Jurkat, Clone E6-1 (cell line): ENCODE data around the gene LRRC8C.

Source experiments
- DNase-seq: peaks from one replicate; pipeline ENCODE4 v3.0.0-alpha.2; 2011; ENCODE audit warnings: low read depth, low spot score
- H3K4me3 ChIP-seq: 2 replicates; pipeline ENCODE4 v1.5.1; 2011; ENCODE audit warnings: mild to moderate bottlenecking, low read length, control low read depth, moderate library complexity

The LRRC8C gene

DNA sequence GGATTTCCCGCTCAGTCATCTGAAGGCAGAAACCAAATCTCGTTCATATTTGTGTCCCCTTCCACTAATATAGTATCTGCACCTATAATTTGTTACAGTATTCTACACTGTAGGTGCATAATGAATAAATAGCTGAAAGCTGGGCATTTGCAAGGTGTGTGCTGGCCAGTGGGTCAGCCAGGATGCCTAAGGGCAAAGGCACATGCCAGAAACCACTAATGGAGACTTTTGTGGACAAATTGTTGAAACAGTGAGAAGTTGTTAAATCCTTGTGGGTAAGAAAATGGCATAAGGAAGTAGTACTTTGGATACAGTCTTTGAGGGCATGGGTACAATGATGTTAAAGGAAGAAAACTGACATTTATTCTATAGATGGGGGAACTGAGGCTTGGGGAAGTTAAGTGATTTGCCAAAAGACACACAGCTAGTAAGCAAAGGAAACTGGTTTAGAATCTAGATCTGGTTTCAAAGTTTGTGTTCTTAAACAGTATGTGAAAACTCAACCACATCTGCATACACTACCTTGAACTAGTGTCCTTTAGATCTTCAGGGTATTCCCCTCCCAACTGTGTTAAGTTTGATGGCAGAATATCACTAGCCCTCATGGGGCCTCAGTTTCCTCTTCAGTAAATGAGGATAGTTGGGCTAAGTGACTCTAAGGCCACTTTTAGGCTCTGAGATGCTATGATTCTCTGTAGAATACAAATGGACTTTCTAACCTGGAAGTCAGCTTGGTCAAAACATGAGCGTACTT, 26.5 kb upstream of the LRRC8C start:
- H3K4me3 ChIP-seq: no peak overlapping the region
- no peak for DNase-seq

GRCh38 chr1:89607156-89607555, 25.8 kb upstream of the LRRC8C start:
- H3K4me3 ChIP-seq: no peak overlapping the region
- no peak for DNase-seq

DNA sequence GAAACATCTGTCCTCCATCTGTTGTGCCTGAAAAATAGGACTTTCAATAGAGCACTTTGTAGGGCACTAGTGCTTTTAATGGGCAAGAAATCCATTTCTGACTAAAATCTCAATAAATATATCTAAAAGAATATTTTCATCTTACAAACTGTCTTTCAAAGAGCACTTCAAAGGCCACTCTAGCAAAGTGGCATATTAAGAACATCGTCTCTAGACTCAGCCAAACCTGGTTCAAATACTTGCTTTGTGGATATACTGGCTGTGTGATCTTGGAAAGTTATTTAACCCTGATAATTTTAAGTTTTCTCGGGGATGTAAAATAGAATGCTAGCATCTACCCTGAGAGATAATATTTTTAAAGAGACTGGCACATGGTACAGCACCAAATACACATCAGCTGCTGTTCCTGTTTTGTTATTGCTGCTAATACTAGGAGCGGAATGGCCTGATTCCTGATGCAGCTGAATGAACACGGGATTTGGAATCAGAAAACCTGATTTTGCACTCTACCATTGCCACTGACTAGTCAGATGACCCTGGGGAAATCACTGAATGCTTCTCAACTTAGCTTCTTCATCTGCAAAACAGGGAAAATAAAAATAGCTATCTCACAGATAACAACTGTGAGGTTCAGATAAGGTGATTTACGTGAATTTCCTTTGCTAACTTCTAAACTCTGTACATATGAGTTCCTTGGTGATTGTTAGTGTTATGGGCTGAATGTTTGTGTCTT, 25.2 kb upstream of the LRRC8C start:
- H3K4me3 ChIP-seq: no peak overlapping the region
- DNase-seq: no peak

DNA sequence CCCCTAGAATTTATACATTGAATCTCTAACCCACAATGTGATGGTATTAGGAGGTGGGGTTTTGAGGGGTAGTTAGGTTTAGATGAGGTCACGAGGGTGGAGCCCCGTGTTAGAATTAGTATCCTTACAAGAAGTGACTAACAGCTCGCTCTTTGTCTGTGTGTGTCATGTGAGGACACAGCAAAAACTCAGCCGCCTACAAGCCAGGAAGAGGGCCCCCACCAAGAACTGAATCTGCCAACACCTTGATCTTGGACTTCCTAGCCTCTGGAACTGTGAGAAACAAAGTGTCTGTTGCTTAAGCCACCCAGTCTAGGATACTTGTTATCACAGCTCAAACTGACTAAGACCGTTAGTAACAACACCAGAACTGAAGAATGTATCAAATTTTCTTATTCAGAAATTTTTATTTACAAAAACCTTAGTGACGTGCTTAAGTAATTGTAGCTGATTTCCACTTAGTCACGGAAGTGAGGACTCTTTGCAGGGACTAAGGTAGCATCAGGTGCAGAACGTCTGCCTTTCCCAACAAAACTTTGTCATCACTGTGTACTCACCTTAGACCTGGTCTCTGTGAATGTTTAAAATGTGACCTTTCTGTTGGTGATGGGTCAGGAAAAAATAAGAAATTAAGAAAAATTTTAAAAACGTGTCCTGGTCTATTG, 24.5 kb upstream of the LRRC8C start:
- no peak overlapping the region for H3K4me3 ChIP-seq
- DNase-seq: no peak

- H3K4me3 ChIP-seq: no peak overlapping the region
- DNase-seq: no peak
These were observed 23.8 kb upstream of the LRRC8C start for GRCh38 chr1:89608984-89609725.

DNA sequence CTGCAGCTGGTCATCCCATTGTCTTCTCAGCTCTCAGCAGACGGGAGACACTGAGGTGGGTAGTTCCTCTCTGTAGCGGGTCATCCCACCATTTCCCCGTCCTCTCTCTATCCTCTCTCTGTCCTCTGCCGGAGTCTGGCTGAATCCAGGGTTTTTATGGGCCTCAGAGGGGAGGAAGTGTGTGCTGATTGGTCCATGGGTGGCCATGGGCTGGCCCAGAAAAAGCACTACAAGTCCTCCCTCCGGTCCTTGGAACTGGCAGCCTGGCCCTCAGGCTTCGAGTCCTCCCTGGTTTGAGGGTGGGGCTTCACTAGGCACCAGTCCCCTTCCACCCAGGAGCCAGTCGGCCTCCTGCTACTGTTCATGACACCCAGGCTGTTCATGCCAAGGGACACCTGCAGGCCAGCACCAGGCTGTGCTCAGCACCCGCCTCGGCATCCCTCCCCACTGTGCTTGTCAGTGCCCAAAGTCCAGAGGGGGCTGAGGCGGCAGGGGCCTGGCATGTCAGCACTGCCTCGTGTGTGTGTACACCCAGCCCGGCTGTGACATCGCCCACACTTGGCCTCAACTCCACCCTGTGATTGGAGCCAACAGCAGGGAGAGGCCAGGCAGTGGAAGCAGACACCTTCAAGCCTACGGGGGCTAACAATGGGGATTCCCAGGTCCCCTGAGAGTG, 23.0 kb upstream of the LRRC8C start:
- no peak for DNase-seq
- no peak overlapping the region for H3K4me3 ChIP-seq

DNA sequence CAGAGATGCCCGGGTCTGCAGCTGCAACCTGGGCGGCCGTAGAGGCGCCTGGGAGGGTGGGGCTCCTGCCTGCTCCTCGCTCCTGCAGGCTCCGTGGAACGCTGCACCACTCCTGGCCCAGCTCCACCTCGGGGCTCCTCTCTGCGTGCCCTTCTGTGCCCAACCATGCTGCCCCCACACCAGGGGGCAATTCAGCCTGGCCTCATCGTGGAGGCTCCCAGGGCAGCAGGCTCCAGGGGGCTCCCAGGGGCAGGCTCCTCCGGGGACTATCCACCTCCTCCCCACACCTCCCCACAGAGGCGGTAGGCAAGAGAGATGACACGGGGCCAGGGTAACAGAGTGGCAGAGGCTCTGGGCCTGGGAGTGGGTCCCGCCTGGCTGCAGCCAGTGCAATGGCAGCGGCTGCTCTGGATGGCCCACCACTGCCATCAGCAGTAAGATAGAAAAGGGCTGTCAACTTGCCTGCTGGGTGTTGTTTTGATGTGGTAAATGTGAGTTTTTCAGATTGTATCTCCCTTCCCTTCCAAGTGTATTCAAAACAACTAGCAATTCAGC, 22.4 kb upstream of the LRRC8C start:
- DNase-seq: peak; percentile 76
- no peak overlapping the region for H3K4me3 ChIP-seq

GRCh38 chr1:89611721-89612120, 21.2 kb upstream of the LRRC8C start:
- H3K4me3 ChIP-seq: no peak overlapping the region
- peak; percentile 36 for DNase-seq

DNA sequence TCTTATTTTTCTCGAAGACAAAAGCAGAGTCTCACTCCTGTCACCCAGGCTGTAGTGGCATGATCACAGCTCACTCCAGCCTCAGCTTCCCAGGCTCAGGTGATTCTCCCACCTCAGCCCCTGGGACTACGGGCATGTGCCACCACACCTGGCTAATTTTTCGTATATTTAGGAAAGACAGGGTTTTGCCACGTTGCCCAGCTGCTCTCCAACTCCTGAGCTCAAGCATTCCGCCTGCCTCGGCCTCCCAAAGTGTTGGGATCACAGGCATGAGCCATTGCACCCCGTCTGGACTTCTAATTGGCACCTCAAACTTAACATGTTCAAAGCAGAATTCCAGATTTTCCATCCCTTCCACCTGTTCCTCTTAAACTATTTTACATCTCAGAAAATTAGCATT, 19.0 kb upstream of the LRRC8C start:
- DNase-seq: no peak
- H3K4me3 ChIP-seq: no peak overlapping the region

- no peak overlapping the region for H3K4me3 ChIP-seq
- no peak for DNase-seq
These were observed 17.0 kb upstream of the LRRC8C start for GRCh38 chr1:89615676-89616598.

DNA sequence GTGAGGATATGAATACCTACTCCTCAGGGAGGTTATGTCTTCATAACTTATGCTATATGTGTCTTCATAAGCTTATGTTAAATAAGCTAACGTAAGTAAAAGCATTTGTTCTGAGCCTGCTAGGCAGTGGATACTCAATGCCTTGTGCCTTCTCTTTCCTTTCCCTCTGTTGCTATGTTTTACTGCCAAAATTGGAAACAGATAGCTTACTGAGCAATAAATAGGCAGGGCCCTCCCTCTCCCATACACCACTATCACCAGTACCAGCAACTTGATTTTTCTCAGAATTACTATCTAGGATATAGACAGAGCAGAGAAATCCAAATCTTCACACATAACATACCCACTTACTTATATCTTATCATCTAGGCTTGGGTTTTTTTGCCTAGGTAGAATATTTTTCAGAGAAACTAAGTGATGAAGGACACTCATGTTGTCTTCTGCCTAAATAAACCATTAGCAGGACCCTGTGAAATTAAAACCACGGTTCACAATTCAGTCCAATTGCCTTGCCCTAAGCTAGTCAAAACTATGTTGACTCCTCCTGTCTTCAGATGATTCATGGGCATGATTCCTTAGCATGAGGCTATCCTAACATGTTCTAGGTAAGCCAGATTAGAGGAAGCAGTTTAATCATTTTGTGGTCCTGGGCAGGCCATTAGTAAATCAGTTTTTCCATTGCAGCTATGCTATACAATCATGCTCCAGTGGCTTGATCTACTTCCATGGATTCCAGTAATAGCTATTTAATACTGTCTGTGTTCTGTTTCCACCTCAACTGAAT, 15.9 kb upstream of the LRRC8C start:
- H3K4me3 ChIP-seq: no peak overlapping the region
- no peak for DNase-seq

GRCh38 chr1:89620664-89621063, 12.3 kb upstream of the LRRC8C start:
- DNase-seq: no peak
- no peak overlapping the region for H3K4me3 ChIP-seq

DNA sequence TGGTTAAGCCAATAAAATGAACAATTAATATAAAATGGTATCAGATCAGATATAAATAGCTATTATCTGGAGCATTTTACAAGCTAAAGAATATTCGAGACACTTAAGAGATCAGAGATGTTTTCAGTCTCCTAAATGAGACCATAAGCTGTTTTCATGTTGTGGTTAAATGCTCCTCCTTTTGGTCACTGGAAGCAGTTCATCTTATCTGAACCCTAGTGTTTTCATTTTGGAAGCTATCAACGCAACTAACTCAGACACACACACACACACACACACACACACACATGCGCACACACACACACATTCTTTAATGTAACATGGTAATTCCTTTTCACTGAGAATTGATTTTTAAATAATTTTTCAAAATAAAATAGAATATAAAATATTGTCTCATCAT, 10.0 kb upstream of the LRRC8C start:
- no peak for DNase-seq

DNA sequence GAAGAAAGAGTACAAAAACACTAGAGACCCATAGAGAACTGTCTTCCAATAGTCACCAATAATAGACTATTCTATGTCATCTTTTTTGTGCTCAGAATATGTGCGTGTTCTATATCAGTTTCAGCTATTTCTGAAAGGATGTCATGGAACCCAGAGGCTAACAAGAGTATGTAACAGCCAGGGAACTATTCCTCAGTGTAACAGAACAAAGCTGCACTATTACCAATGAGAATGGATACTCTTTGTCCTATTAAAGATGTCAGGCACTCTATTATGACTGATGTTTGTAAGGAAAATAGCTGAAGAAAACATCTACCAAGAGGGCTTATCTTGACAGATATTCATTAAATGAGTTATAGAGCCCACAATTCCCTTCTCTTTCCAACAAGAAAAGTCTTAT, 8.6 kb upstream of the LRRC8C start:
- no peak for DNase-seq
- H3K4me3 ChIP-seq: no peak overlapping the region

More for the DNA sequence above, 10.0 kb upstream of the LRRC8C start:
- H3K4me3 ChIP-seq: no peak overlapping the region

- DNase-seq: no peak
- no peak overlapping the region for H3K4me3 ChIP-seq
These were observed 8.1 kb upstream of the LRRC8C start for GRCh38 chr1:89624715-89625323.

DNA sequence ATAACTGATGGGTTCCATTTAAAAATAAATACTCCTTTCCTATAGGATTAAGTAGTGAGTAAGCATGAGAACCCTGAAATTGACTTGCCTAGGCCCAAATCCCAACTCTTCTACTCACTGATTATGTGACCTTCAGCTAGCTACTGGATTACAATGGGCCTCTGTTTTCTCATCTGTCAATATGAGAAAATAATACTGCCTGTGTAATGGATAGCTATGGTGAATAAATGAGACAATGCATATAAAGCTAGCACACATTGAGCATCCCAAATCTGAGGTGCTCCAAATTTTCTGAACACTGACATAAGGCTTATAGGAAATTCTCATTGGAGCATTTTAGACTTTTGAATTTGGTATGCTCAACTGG, 5.3 kb upstream of the LRRC8C start:
- no peak for DNase-seq
- no peak overlapping the region for H3K4me3 ChIP-seq

DNA sequence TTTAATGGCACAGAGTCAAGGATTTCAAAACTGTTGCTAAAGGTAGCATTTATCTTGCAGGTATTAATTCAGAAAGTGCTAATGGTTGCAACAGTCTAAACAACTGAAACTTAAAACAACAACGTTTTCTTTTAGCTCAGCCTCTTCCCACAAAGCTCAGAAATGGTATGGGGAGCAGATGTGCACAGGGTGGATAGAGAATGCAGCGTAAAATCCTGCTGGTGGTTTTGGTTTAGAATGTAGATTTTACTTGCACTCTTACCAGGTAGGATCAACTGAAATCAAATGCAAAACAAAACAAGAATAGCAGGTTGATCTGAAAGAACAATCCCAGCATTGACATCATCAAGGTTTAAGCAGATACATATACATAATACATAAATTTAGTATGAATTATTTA, 3.8 kb upstream of the LRRC8C start:
- no peak overlapping the region for H3K4me3 ChIP-seq
- DNase-seq: no peak
